GM18907 (cell line): ENCODE data around the gene CFAP251.
"Not testable (repeated sequence)": the region's sequence is repeated elsewhere in the genome, so short reads cannot be mapped to it uniquely, and the experiment has no call there.

Source experiments
- ATAC-seq: cut with Tn5 transposase; IDR thresholded peaks from one replicate; pipeline ENCODE4 v1.9.1; 2021; ENCODE audit warnings: mild to moderate bottlenecking, moderate library complexity; ENCODE audit not compliant: unreplicated experiment

Gene CFAP251

GRCh38 chr12:121899590-121899989 lies 18.8 kb upstream of the CFAP251 start:
- no peak for ATAC-seq

GRCh38 chr12:121903202-121903601 lies 15.2 kb upstream of the CFAP251 start:
- ATAC-seq = no peak

- no peak for ATAC-seq
These were observed 12.6 kb upstream of the CFAP251 start for GRCh38 chr12:121905746-121906145.

GRCh38 chr12:121908702-121909101 lies 9.7 kb upstream of the CFAP251 start:
- no peak for ATAC-seq

- ATAC-seq = no peak
These were observed 6.4 kb upstream of the CFAP251 start for GRCh38 chr12:121911824-121912585.

- ATAC-seq = no peak
These were observed 2.5 kb upstream of the CFAP251 start for GRCh38 chr12:121915841-121916321.

GRCh38 chr12:121916719-121917118 lies 1.7 kb upstream of the CFAP251 start:
- ATAC-seq = no peak

- no peak for ATAC-seq
These were observed 267 bp downstream of the CFAP251 start for GRCh38 chr12:121918679-121919038.

GRCh38 chr12:121921066-121921465 lies 2.7 kb downstream of the CFAP251 start:
- no peak for ATAC-seq

GRCh38 chr12:121925358-121925695 lies 6.9 kb downstream of the CFAP251 start:
- no peak for ATAC-seq

- ATAC-seq = no peak
These were observed 8.7 kb downstream of the CFAP251 start for GRCh38 chr12:121926874-121927706.

GRCh38 chr12:121927813-121928212 lies 9.4 kb downstream of the CFAP251 start:
- ATAC-seq = no peak

GRCh38 chr12:121929545-121929944 lies 11.2 kb downstream of the CFAP251 start:
- not testable (repeated sequence) for ATAC-seq

- no peak for ATAC-seq
These were observed 12.5 kb downstream of the CFAP251 start for GRCh38 chr12:121930862-121931261.

GRCh38 chr12:121932176-121932536 lies 13.8 kb downstream of the CFAP251 start:
- ATAC-seq = no peak

GRCh38 chr12:121932914-121933521 lies 14.6 kb downstream of the CFAP251 start:
- no peak for ATAC-seq

GRCh38 chr12:121933522-121934308 lies 15.3 kb downstream of the CFAP251 start:
- no peak for ATAC-seq

GRCh38 chr12:121934309-121934664 lies 15.9 kb downstream of the CFAP251 start:
- no peak for ATAC-seq

GRCh38 chr12:121937654-121938053 lies 19.3 kb downstream of the CFAP251 start:
- ATAC-seq = no peak

GRCh38 chr12:121939186-121939585 lies 20.8 kb downstream of the CFAP251 start:
- no peak for ATAC-seq
